PC-9 (cell line): ENCODE data around the gene TLE5. TPM values are rescaled to one million over a fixed set of nuclear protein-coding genes. Genes with fewer than 3 reads are reported as not detected.

Experiments
- BruUV-seq: library from RNA; stranded (reverse); fragments of 400-500 nt; replicated peaks from 2 replicates; lab custom pipeline; 2021; lab: Mats Ljungman, UMichigan
- CTCF ChIA-PET: fragments of 300-600 bp; sonication (Branson Sonifier 250); formaldehyde crosslinking; loops from one replicate; lab custom pipeline; 2022; ENCODE audit warnings: antibody characterized with exemption; lab: Charles Lee
- POLR2A ChIA-PET: fragments of 300-600 bp; sonication (Branson Sonifier 250); formaldehyde crosslinking; loops from one replicate; lab custom pipeline; 2022; ENCODE audit warnings: antibody characterized with exemption; ENCODE audit not compliant: unreplicated experiment; lab: Charles Lee
- DNase-seq, 2 experiments: peaks; one replicate each; pipeline versions ENCODE4 v3.0.0 to v3.0.0-alpha.2; 2015 to 2022; ENCODE audit warnings: mixed read lengths in 1 of 2
- H2AFZ ChIP-seq: fragments of 200-600 bp; sonication (generic); 2 replicates; pipeline ENCODE4 v1.8.1; 2017; ENCODE audit warnings: antibody characterized with exemption
- H3F3A ChIP-seq: fragments of 200-600 bp; sonication (generic); 2 replicates; pipeline ENCODE4 v1.8.1; 2017; ENCODE audit warnings: antibody characterized with exemption, mild to moderate bottlenecking, low read depth; ENCODE audit not compliant: insufficient read depth
- H3K27ac ChIP-seq: fragments of 200-600 bp; sonication (generic); 2 replicates; pipeline ENCODE4 v1.6.1; 2016; ENCODE audit warnings: mixed run types
- H3K27me3 ChIP-seq: fragments of 200-600 bp; sonication (generic); 2 replicates; pipeline ENCODE4 v1.6.1; 2016; ENCODE audit warnings: low read depth, mixed run types; ENCODE audit not compliant: insufficient read depth
- H3K36me3 ChIP-seq: fragments of 200-600 bp; sonication (generic); 2 replicates; pipeline ENCODE4 v1.6.1; 2016; ENCODE audit warnings: low read depth, mixed run types
- H3K4me1 ChIP-seq: fragments of 200-600 bp; sonication (generic); replicated peaks from 2 replicates; pipeline ENCODE4 v1.6.1; 2016; ENCODE audit warnings: mixed run types; ENCODE audit not compliant: insufficient read depth
- H3K4me2 ChIP-seq: fragments of 200-600 bp; sonication (generic); 2 replicates; pipeline ENCODE4 v1.6.1; 2017; ENCODE audit warnings: mixed run types
- H3K4me3 ChIP-seq: fragments of 200-600 bp; sonication (generic); 2 replicates; pipeline ENCODE4 v1.6.1; 2016; ENCODE audit warnings: mixed run types
- H3K79me2 ChIP-seq: fragments of 200-600 bp; sonication (generic); 2 replicates; pipeline ENCODE4 v1.6.1; 2017; ENCODE audit warnings: low read depth, mixed run types
- H3K9me2 ChIP-seq: fragments of 200-600 bp; sonication (generic); 2 replicates; pipeline ENCODE4 v1.8.1; 2017; ENCODE audit warnings: mild to moderate bottlenecking; ENCODE audit not compliant: insufficient read depth
- H3K9me3 ChIP-seq: fragments of 200-600 bp; sonication (generic); 2 replicates; pipeline ENCODE4 v1.8.1; 2016; ENCODE audit warnings: low read depth; ENCODE audit not compliant: insufficient read depth
- H4K20me1 ChIP-seq: fragments of 200-600 bp; sonication (generic); 2 replicates; pipeline ENCODE4 v1.8.1; 2017; ENCODE audit not compliant: insufficient read depth
- EZH2 ChIP-seq: fragments of 200-600 bp; sonication (generic); IDR thresholded peaks from 2 replicates; pipeline ENCODE4 v1.8.0; 2017; ENCODE audit warnings: antibody characterized with exemption, low read depth
- intact Hi-C: fragments of 100-400 bp; cut with micrococcal nuclease; formaldehyde crosslinking; loops from one replicate; pipeline ENCODE4 v1.10.0; 2022; ENCODE audit not compliant: unreplicated experiment
- total RNA-seq: library from RNA; stranded (reverse); gene quantifications from 2 replicates; pipeline ENCODE4 v1.2.3, GENCODE V29; 2021
- TF ChIP-seq, protein P1 (sequence below): fragments of 200-600 bp; sonication (generic); conservative IDR thresholded peaks from 2 replicates; pipeline ENCODE4 v1.6.1; 2017; ENCODE audit warnings: mixed run types, antibody characterized with exemption, mild to moderate bottlenecking, moderate library complexity

Gene TLE5
- total RNA-seq, 1 experiment from 2014 or later: 217 TPM

DNA sequence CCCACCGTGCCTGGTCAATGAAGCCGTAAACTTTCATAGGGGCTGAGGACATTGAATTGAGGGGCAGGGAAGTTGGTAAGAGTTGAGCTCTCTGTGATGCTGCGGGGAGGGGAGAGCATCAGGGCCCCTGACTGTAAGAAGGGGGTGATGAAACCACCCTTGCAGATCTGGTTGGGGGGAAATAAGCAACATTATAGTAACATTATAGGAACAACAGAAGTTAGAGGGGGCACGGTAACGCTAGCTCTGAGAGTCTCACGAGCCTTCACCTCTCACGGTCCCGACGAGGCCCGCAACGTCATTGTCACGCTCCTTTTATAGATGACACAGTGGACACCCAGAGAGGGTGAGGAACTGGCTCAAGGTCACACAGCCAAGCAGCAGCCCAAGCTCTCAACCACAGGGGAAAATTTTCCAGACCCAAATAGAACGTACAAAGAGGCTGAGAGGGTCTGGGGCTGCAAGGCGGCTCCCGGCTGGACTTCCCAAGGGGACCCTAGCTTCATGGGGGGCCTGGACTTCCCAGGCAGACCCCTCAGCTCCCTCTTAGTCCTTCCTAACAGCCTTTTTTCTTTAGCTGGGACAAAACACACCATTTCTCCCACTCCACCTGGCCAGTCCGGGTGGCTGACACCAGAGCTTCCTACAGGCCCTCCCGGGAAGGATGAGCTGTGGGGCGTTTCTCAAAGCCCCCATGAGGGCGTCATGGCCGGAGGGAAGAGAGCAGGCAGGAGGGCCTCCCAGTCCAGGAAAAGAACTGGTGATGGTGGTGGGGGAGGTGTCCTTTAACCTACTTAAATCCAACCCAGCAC lies 4.1 kb downstream of the TLE5 start:
- Histone ChIP-seq H3K9me2 (no peaks in the 10 kb centered on the region), H3F3A (peaks cover 34% of the 10 kb centered on the region; the same call in 1 of the 2 replicates), H3K4me1 (peaks cover 18% of the 10 kb centered on the region), H3K36me3 (no peaks in the 10 kb centered on the region), H3K4me3 (no peak overlapping the region), H2AFZ (no peak overlapping the region), H3K79me2 (no peaks in the 10 kb centered on the region), H3K27ac (no peak overlapping the region), H3K9me3 (no peaks in the 10 kb centered on the region), H3K27me3 (no peaks in the 10 kb centered on the region), H4K20me1 (no peaks in the 10 kb centered on the region; the same call in 1 of the 2 replicates), H3K4me2 (no peak overlapping the region)
- intact Hi-C loops: no loop called here
- CTCF ChIA-PET: no interaction called here
- no TSS peak for BruUV-seq
- POLR2A ChIA-PET: interaction anchor here (0.6 kb wide), 1 partner anchor 44 kb away, joined by 5 read pairs; no protein-coding TSS in a partner anchor
- DNase-seq: no peak
- no peak for TF ChIP-seq EZH2
- TF ChIP-seq, protein P1, sequence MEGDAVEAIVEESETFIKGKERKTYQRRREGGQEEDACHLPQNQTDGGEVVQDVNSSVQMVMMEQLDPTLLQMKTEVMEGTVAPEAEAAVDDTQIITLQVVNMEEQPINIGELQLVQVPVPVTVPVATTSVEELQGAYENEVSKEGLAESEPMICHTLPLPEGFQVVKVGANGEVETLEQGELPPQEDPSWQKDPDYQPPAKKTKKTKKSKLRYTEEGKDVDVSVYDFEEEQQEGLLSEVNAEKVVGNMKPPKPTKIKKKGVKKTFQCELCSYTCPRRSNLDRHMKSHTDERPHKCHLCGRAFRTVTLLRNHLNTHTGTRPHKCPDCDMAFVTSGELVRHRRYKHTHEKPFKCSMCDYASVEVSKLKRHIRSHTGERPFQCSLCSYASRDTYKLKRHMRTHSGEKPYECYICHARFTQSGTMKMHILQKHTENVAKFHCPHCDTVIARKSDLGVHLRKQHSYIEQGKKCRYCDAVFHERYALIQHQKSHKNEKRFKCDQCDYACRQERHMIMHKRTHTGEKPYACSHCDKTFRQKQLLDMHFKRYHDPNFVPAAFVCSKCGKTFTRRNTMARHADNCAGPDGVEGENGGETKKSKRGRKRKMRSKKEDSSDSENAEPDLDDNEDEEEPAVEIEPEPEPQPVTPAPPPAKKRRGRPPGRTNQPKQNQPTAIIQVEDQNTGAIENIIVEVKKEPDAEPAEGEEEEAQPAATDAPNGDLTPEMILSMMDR: no peak

DNA sequence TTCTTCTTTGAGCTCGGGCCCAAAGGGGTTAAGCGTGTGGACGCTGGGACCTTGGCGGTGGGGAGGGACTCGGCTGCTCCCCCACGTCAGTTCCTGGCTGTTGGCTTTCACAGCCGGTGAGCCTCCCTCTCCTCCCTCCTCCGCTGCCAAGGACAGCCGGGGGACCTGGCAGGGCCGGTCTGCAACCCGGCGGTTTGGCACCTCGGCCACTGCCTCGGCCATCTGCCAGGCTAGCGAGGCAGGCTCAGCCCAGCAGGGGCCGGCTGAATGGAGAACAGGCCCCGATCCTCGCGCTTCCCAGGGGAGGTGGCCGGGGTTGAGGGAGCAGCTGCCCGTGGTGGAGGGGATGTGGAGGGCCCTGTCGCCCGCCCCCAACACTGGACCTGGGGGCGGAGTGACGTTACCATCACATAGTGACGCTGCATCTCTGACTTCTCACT lies 5.0 kb downstream of the TLE5 start:
- TF ChIP-seq, protein P1: no peak
- TF ChIP-seq EZH2: no peak
- intact Hi-C loops: no loop called here

DNA sequence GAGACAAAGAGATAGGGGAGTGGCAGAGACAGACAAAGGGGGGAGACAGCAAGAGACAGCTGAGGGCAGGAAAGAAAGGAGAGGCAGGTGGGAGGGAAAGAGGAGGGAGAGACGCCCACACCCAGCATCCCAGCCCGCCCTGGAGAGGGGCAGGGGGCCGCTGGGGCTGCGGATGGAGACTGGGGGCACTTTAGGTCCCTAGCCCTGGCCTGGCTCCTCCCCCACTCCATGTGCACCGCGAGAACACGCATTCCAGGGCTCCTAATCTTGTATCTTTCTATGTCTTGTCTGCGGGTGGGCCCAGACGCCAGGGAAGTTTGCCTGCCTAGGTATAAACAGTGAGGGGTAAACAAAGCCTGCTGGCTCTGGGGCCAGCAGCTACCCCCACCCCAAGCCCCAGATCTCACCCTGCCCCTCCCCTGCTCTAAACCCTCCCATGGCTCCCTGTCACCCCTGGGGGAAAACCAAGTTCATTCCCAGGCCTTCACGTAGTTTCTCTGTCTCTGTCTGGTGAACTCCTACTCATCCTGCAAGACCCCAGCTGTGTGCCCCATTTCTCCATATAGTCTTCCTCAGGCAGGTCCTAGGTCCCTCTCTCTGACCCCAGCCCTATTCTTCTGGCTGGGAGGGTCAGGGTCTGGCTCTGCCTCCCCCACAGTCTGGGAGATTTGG lies 5.7 kb downstream of the TLE5 start:
- TF ChIP-seq, protein P1: no peak
- TF ChIP-seq EZH2: no peak
- BruUV-seq: no TSS peak
- Histone ChIP-seq H3K27ac (no peak overlapping the region), H3K9me2 (no peaks in the 10 kb centered on the region), H3K4me1 (peaks cover 18% of the 10 kb centered on the region), H3K9me3 (no peaks in the 10 kb centered on the region), H3F3A (peaks cover 32% of the 10 kb centered on the region; the same call in 1 of the 2 replicates), H3K27me3 (no peaks in the 10 kb centered on the region), H2AFZ (no peak overlapping the region), H3K79me2 (no peaks in the 10 kb centered on the region), H3K4me2 (no peak overlapping the region), H3K4me3 (no peak overlapping the region), H3K36me3 (no peaks in the 10 kb centered on the region), H4K20me1 (no peaks in the 10 kb centered on the region; the same call in 1 of the 2 replicates)
- CTCF ChIA-PET: no interaction called here
- intact Hi-C loops: no loop called here
- POLR2A ChIA-PET: no interaction called here
- no peak for DNase-seq

More for the DNA sequence above, 5.0 kb downstream of the TLE5 start:
- ChIA-PET POLR2A (no interaction called here), CTCF (no interaction called here)
- Histone ChIP-seq H3K4me3 (no peak overlapping the region), H3F3A (peaks cover 32% of the 10 kb centered on the region; the same call in 1 of the 2 replicates), H3K4me2 (no peak overlapping the region), H3K36me3 (no peaks in the 10 kb centered on the region), H3K79me2 (no peaks in the 10 kb centered on the region), H3K27ac (no peak overlapping the region), H3K9me2 (no peaks in the 10 kb centered on the region), H4K20me1 (no peaks in the 10 kb centered on the region; the same call in 1 of the 2 replicates), H2AFZ (no peak overlapping the region), H3K4me1 (peaks cover 18% of the 10 kb centered on the region), H3K9me3 (no peaks in the 10 kb centered on the region), H3K27me3 (no peaks in the 10 kb centered on the region)
- BruUV-seq: no TSS peak
- DNase-seq: peak in 1 of 2 experiments; percentile 45
